Adipose tissue (tissue), 3 donors: ENCODE data around the gene POLR2B. TPM values are rescaled to one million over a fixed set of nuclear protein-coding genes. Genes with fewer than 3 reads are reported as not detected.
"Not testable (repeated sequence)": the region's sequence is repeated elsewhere in the genome, so short reads cannot be mapped to it uniquely, and the experiment has no call there.

Experiments used
- H3K27ac ChIP-seq: one replicate; pipeline ENCODE4 v1.5.1; 2013; ENCODE audit warnings: low read depth, low read length
- WGBS, 3 donors: extraction: QIAGEN DNeasy Blood & Tissue Kit; methylation state at CpG; one replicate each; pipeline ENCODE4 v1.1.7; 2013; 5-methylcytosine and 5-hydroxymethylcytosine counted together
- polyA plus RNA-seq, 3 donors: library from polyadenylated mRNA; stranded (reverse); fragments of 200-250 nt; gene quantifications; one replicate each; pipeline ENCODE4 v1.2.3, GENCODE V29; 2013
- donor health status: healthy with polysubstance abuse.
- donor health status: Bipolar disorder and iron deficiency.
- donor health status: healthy.

The POLR2B gene
- 10 to 100 TPM; 18.7 to 33.5 (median 28.8) TPM for polyA plus RNA-seq

DNA sequence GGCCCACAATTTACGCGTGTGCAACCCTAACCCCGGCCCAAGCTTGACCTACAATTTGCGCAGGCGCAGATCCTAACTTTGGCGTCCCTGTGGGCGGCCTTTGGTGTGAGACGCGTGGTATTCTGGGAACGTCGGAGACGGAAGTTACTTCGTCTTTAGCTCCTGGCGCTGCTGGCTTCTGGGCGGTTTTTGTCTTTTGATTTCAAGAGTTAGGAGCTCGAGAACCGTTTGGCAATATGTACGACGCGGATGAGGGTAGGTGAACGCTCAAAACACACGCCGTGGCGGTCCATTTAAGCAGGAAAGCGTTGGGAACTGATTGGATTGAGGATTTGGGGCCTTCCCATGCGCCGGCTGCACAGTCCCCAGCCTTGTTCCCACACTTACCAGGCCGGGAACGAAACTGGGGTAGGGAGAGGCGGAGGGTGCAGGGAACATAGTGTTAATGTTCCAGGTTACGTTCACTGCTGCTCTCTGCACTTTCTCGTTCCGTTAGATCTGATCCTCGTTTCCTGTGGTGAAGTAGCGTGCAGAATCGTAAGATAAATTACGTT lies at the start of gene POLR2B:
TSS of gene POLR2B (plus strand) at position 147 of the 554 bp plus-strand sequence. CDS start at position 237, 90 bp downstream.
- H3K27ac ChIP-seq = peak within 1 kb of the TSS; percentile 88
- WGBS, 3 donors = 0% methylated on average over 37 of the region's 37 CpGs

GRCh38 chr4:56930638-56931037 lies 48.1 kb upstream of the POLR2B start:
- H3K27ac ChIP-seq = no peak overlapping the region
- WGBS, 3 donors = 95 to 99% (median 98%) methylated on average over 7 of the region's 7 CpGs

GRCh38 chr4:56931924-56932323 lies 46.8 kb upstream of the POLR2B start:
- 62 to 91% (median 81%) methylated on average over 4 of the region's 4 CpGs for WGBS, 3 donors
- H3K27ac ChIP-seq = no peak overlapping the region

- WGBS, 3 donors = 93 to 98% (median 94%) methylated on average over 6 of the region's 6 CpGs
- no peak overlapping the region for H3K27ac ChIP-seq
Observed at GRCh38 chr4:56937262-56937661, 41.4 kb upstream of the POLR2B start.

GRCh38 chr4:56939826-56940225 lies 38.9 kb upstream of the POLR2B start:
- WGBS, 3 donors = 96 to 98% (median 98%) methylated on average over 14 of the region's 14 CpGs
- H3K27ac ChIP-seq = not testable (repeated sequence)

DNA sequence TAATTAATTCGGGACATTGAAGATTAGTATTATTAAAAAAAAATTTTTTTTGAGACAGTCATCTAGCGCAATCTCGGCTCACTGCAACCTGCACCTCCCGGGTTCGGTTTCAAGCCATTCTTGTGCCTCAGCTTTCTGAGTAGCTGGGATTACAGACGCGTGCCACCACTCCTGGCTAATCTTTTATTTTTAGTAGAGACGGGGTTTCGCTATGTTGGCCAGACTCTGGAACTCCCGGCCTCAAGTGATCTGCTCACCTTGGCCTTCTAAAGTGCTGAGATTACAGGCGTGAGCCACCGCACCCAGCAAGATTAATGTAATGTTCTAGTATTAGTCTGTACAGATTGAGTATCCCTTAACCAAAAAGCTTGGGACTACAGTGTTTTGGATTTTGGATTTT lies 38.3 kb upstream of the POLR2B start:
- 93 to 96% (median 95%) methylated on average over 12 of the region's 12 CpGs for WGBS, 3 donors
- H3K27ac ChIP-seq = no peak overlapping the region

DNA sequence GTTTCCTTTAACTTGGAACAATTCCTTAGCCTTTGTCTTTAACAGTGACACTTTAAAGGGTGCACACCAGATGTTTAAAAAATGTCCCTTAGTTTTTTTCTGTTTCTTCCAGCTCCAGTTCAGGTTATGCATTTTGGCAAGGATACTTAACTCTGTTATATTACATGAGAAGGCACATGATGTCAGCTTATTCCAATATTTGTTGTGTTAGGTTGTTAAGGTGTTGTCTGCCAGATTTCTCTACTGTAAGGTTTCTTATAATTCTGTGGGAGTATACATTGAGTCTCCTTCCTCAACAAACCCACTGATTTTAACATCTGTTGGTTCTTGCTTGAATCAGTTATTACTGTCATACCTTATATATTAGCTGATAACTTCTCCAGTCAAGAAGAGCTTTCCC lies 37.7 kb upstream of the POLR2B start:
- no peak overlapping the region for H3K27ac ChIP-seq

DNA sequence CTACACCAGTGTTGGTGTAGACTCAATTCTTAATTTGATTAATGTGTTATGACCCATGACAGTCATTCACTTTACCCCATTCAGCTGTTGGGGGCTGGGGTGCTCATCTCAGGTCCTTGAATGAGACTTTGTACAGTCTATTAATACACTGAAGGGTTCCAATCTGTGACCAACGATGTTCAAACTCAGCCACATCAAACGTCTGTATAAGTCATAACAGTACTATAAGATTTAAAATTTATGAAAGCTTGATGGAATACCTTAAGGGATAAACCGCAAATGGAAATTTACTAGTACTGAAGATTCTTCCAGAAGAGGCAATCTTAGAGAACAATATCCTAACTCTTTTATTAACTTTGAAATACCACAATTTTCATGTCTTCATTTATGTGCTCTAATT lies 37.3 kb upstream of the POLR2B start:
- WGBS, 3 donors = 80 to 85% (median 80%) methylated on average over 3 of the region's 3 CpGs
- H3K27ac ChIP-seq = no peak overlapping the region

DNA sequence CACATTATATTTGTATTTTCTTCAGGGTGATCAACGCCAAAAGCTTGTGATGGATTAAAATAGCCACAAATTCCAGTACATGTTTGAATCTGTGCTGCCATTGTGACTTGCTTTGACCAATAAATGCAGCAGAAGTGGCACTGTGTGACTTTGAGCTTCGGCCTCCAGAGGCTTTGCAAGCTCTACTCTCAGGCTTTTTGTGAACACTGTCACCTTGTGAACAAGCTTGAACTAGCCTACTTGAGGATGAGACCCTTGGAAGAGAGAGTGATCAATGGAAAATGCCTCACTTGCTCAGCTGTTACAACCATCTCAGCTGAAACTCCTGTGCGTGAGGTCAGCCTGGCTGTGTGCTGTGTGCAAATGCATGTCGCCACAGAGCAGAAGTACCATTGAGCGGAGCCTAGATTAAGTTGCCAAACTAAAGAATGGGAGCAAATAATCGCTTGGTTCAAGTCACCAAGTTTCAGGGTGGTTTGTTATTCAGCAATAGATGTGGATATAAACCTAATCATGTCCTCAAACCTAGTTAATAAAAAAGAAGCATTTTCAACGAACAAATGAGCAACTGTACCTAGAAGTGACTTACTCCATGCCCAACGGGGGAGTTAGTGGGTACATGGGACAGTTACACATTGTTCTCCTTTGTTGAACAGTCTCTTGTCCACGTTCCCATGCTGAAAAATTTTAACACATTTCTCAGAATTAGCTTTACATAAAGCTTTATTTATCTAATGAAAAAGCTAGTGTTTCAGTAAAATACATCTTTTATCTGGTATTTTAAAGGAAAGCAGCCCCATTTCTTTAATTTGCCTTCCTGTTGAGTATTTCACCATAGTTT lies 24.8 kb upstream of the POLR2B start:
- 87 to 90% (median 87%) methylated on average over 9 of the region's 9 CpGs for WGBS, 3 donors
- H3K27ac ChIP-seq = no peak overlapping the region

GRCh38 chr4:56958111-56958517 lies 20.6 kb upstream of the POLR2B start:
- no peak overlapping the region for H3K27ac ChIP-seq
- 12 to 47% (median 12%) methylated on average over 7 of the region's 7 CpGs for WGBS, 3 donors

DNA sequence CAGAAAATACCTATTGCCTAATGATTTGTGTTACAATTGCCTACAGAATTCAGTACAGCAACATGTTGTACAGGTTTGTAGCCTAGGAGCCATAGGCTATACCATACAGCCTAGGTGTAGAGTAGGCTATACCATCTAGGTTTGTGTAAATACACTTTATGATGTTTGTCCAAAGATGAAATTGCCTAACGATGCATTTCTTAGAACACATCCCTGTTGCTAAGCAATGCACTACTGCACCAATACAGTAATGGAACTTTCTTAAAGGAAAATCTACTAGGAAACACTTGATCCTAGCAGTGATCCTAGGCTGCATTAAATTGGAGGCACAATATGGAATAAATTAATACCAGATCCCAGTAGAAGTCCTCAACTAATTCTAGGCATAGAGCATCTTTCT lies 19.6 kb upstream of the POLR2B start:
- H3K27ac ChIP-seq = no peak overlapping the region
- WGBS, 3 donors = 43 to 65% (median 61%) methylated on average over 1 of the region's 1 CpG

- WGBS, 3 donors = 97 to 98% (median 98%) methylated on average over 2 of the region's 2 CpGs
- no peak overlapping the region for H3K27ac ChIP-seq
Observed at GRCh38 chr4:56961107-56961500, 17.6 kb upstream of the POLR2B start.

DNA sequence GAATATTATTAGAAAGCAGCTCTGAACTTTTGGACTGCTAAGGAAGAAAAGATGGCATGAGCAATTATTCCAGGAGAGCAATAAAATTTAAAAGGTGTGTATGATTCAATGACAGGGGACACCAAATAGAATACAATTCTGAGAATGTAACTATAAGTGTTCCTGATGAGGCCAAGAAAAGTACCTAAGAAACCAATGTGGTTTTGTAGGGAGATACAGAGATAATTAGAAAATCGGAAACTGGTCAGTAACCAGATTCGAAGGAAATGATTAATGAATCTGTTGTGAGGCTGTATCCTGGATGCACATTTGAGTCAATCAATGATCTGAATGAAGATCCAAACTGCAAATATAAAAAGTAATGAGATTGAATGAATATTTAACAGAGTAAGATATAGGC lies 7.3 kb upstream of the POLR2B start:
- 90 to 95% (median 90%) methylated on average over 2 of the region's 2 CpGs for WGBS, 3 donors
- no peak overlapping the region for H3K27ac ChIP-seq

- WGBS, 3 donors = 90 to 94% (median 91%) methylated on average over 2 of the region's 2 CpGs
- no peak overlapping the region for H3K27ac ChIP-seq
Observed at GRCh38 chr4:56972389-56972788, 6.3 kb upstream of the POLR2B start.

- no peak overlapping the region for H3K27ac ChIP-seq
Observed at GRCh38 chr4:56972809-56973208, 5.9 kb upstream of the POLR2B start.

- H3K27ac ChIP-seq = no peak overlapping the region
- 92 to 100% (median 94%) methylated on average over 3 of the region's 3 CpGs for WGBS, 3 donors
Observed at GRCh38 chr4:56973336-56973735, 5.4 kb upstream of the POLR2B start.

DNA sequence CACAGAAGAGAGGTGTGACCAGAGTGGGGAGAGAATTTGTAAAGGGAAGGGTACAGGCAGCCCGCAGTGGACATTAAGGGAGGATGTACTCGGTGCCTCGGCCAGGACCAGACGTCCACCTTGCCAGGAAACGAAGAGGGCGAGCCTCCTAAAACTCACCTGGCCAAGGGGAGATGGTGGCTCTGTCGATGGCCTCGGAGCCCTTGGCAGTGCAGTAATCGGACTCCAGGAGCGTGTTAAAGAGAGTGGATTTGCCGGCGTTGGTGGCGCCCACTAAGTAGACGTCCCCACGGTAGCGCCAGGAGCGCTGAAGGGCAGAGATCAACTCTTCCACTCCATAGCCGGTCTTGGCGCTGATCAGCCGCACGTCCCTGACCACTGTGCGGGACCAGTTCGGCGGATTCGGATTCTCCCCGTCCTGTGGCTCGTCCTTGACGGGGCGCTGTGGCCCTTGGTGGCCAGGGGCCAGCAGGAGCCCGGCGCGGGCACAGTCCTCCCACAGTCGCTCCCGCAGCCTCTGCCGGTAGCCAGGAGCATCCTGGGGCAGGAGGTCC lies 2.3 kb upstream of the POLR2B start:
- whole genome bisulfite sequencing, 3 donors = 1 to 3% (median 2%) methylated on average over 35 of the region's 35 CpGs
- no peak overlapping the region for H3K27ac ChIP-seq

DNA sequence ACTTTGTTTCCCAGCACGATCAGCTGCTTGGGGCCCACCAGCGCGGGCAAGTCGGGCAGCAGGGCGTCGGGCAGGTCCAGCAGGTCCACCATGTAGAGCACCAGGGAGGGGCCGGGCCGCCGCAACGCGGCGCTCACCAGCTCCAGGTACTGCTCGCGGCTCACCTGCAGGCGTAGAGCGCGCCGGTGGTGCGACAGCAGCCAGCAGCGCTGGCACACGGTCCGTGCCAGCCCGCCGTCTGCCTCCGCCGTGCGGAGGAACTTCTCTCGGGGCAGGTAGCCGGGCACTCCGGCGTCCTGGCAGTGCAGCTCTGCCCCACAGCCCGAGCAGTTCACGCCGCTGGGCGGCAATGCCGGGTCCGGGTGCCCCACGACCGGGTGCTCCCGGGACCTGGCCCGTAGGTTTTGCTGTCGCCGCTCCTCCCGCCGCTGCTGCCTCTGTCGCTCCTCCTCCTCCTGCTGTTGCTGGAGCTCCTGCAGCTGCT lies 1.8 kb upstream of the POLR2B start:
- H3K27ac ChIP-seq = no peak overlapping the region
- 0% methylated on average over 35 to 46 of the region's 46 CpGs for WGBS, 3 donors

DNA sequence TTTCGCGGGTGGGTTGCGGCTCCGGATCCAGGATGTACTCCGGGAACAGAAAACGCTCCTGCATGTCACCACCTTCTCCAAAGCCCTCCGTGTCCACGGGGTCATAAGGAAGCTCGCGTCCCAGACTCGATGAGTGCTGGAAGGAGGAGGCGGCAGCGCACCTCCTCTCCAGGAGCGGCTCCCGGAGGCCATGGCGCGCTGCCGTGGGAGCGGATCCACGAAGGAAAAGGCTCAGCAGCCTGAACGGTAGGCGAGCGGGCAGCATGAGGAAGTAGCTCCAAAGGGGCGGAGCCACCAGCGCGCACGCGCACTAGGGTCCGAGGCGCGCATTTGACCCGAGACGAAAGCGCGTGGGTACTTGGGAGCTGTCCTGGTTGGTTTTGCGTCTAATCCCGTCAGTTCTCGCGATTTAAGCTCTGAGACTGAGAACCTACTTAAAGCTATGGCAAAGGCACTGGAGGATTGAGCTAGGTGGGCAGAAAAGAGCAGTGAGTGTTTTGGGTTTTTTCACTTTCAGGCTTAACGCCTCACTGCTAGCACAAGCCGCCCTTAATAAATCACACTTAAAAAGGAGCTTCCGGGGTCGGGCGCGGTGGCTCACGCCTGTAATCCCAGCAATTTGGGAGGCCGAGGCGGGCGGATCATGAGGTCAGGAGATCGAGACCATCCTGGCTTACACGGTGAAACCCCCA lies 1.2 kb upstream of the POLR2B start, which contains the start of gene NOA1:
TSS of gene NOA1 (minus strand) at position 286 of the 692 bp plus-strand sequence. CDS start at position 265, 21 bp downstream.
- WGBS, 3 donors = 0 to 1% (median 0%) methylated on average over 51 of the region's 51 CpGs

More for the DNA sequence above, 1.2 kb upstream of the POLR2B start, which contains the start of gene NOA1:
- H3K27ac ChIP-seq = no peak within 1 kb of the TSS
